ENCODE measurements around the gene CFAP99.

CFAP99 gene

GRCh38 chr4:2395584-2395983 is 23.2 kb upstream of the CFAP99 start:
- DNase-seq (ENCODE audit: extremely low spot score), result no peak
- CTCF ChIA-PET, result no interaction called here
- POLR2A ChIA-PET, result no interaction called here
- no peak for TF ChIP-seq CTCF (IDR thresholded peaks at IDR 0.05; ENCODE audit: control extremely low read depth, extremely low read depth, low read depth, missing control alignments)

GRCh38 chr4:2396781-2397368 is 21.9 kb upstream of the CFAP99 start:
- no peak for DNase-seq (ENCODE audit: extremely low spot score)
- CTCF ChIA-PET, result no interaction called here
- no peak for TF ChIP-seq CTCF (IDR thresholded peaks at IDR 0.05; ENCODE audit: control extremely low read depth, extremely low read depth, low read depth, missing control alignments)
- POLR2A ChIA-PET, result no interaction called here

GRCh38 chr4:2397596-2398379 is 21.0 kb upstream of the CFAP99 start:
- DNase-seq (ENCODE audit: extremely low spot score), result no peak
- CTCF ChIA-PET, result no interaction called here
- TF ChIP-seq CTCF (IDR thresholded peaks at IDR 0.05; ENCODE audit: control extremely low read depth, extremely low read depth, low read depth, missing control alignments), result no peak
- POLR2A ChIA-PET, result no interaction called here

- CTCF ChIA-PET, result interaction anchor here (1.7 to 5.4 kb wide), 2 partner anchors 14 to 179 kb away, joined by 6 to 34 read pairs; no protein-coding TSS in a partner anchor
Observed at GRCh38 chr4:2399216-2399615, 19.5 kb upstream of the CFAP99 start.

GRCh38 chr4:2399631-2400190 is 19.0 kb upstream of the CFAP99 start:
- ChIA-PET CTCF (interaction anchor here (1.7 to 5.4 kb wide), 2 partner anchors 14 to 179 kb away, joined by 6 to 34 read pairs; no protein-coding TSS in a partner anchor), POLR2A (no interaction called here)
- no peak for TF ChIP-seq CTCF (IDR thresholded peaks at IDR 0.05; ENCODE audit: control extremely low read depth, extremely low read depth, low read depth, missing control alignments)
- DNase-seq (ENCODE audit: extremely low spot score), result no peak

More at GRCh38 chr4:2399216-2399615, 19.5 kb upstream of the CFAP99 start:
- TF ChIP-seq CTCF (IDR thresholded peaks at IDR 0.05; ENCODE audit: control extremely low read depth, extremely low read depth, low read depth, missing control alignments), result no peak
- POLR2A ChIA-PET, result no interaction called here
- no peak for DNase-seq (ENCODE audit: extremely low spot score)

- ChIA-PET CTCF (interaction anchor here (1.7 to 5.4 kb wide), 2 partner anchors 13 to 181 kb away, joined by 6 to 34 read pairs; no protein-coding TSS in a partner anchor), POLR2A (no interaction called here)
- TF ChIP-seq CTCF (IDR thresholded peaks at IDR 0.05; ENCODE audit: control extremely low read depth, extremely low read depth, low read depth, missing control alignments), result no peak
- DNase-seq (ENCODE audit: extremely low spot score), result no peak
Observed at GRCh38 chr4:2400841-2401609, 17.7 kb upstream of the CFAP99 start.
